Measurements from ENCODE around the gene DENND4B.

DNA sequence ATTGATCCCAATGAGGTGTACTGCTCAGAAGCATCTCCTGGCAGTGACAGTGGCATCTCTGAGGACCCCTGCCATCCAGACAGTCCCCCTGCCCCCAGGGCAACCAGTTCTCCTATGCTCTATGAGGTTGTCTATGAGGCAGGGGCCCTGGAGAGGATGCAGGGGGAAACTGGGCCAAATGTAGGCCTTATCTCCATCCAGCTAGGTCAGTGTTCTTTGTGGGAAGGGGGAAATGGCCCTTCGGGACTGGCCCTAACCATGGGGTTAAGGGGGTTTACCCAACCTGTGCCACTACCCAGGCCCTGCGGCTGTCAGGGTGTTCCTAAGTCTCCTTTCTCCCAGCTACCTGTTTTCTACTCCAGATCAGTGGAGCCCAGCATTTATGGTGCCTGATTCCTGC, 22.5 kb upstream of the DENND4B start:
- no peak for TF ChIP-seq POLR2A (IDR thresholded peaks at IDR 0.05)
- TF ChIP-seq, protein P1, sequence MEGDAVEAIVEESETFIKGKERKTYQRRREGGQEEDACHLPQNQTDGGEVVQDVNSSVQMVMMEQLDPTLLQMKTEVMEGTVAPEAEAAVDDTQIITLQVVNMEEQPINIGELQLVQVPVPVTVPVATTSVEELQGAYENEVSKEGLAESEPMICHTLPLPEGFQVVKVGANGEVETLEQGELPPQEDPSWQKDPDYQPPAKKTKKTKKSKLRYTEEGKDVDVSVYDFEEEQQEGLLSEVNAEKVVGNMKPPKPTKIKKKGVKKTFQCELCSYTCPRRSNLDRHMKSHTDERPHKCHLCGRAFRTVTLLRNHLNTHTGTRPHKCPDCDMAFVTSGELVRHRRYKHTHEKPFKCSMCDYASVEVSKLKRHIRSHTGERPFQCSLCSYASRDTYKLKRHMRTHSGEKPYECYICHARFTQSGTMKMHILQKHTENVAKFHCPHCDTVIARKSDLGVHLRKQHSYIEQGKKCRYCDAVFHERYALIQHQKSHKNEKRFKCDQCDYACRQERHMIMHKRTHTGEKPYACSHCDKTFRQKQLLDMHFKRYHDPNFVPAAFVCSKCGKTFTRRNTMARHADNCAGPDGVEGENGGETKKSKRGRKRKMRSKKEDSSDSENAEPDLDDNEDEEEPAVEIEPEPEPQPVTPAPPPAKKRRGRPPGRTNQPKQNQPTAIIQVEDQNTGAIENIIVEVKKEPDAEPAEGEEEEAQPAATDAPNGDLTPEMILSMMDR (IDR thresholded peaks at IDR 0.05): no peak

Measured in lower leg skin (tissue), 3 donors.